GM18508 (cell line): ENCODE data around the gene PTCRA.
"Not testable (repeated sequence)": the region's sequence is repeated elsewhere in the genome, so short reads cannot be mapped to it uniquely, and the experiment has no call there.

Experiments
- ATAC-seq: cut with Tn5 transposase; IDR thresholded peaks from one replicate; pipeline ENCODE4 v1.9.1; 2021; ENCODE audit warnings: moderate number of reproducible peaks; ENCODE audit not compliant: insufficient read depth, unreplicated experiment

PTCRA gene

GRCh38 chr6:42938987-42939809 is 23.3 kb downstream of the PTCRA start:
- no peak for ATAC-seq

GRCh38 chr6:42939810-42940167 is 23.9 kb downstream of the PTCRA start:
- no peak for ATAC-seq

- no peak for ATAC-seq
These were observed 24.7 kb downstream of the PTCRA start for GRCh38 chr6:42940493-42941045.

- ATAC-seq: not testable (repeated sequence)
These were observed 25.5 kb downstream of the PTCRA start for GRCh38 chr6:42941356-42941755.

- ATAC-seq: no peak
These were observed 26.6 kb downstream of the PTCRA start for GRCh38 chr6:42942444-42942843.

- no peak for ATAC-seq
These were observed 32.1 kb downstream of the PTCRA start for GRCh38 chr6:42947950-42948349.

GRCh38 chr6:42952389-42952788 is 36.5 kb downstream of the PTCRA start:
- ATAC-seq: no peak

GRCh38 chr6:42954405-42954804 is 38.6 kb downstream of the PTCRA start:
- not testable (repeated sequence) for ATAC-seq

GRCh38 chr6:42958125-42958524 is 42.3 kb downstream of the PTCRA start:
- no peak for ATAC-seq

GRCh38 chr6:42959917-42960242 is 44.0 kb downstream of the PTCRA start:
- ATAC-seq: no peak

- no peak for ATAC-seq
These were observed 44.6 kb downstream of the PTCRA start, which contains the start of gene GNMT for GRCh38 chr6:42960243-42961019. Gene GNMT, plus strand, starts transcription at chr6:42960754. Its CDS starts 14 bp downstream, at chr6:42960768.

GRCh38 chr6:42961020-42961470 is 45.2 kb downstream of the PTCRA start:
- ATAC-seq: no peak

- ATAC-seq: no peak
These were observed 46.2 kb downstream of the PTCRA start for GRCh38 chr6:42962096-42962495.

GRCh38 chr6:42962502-42963178 is 46.8 kb downstream of the PTCRA start:
- ATAC-seq: no peak

GRCh38 chr6:42963179-42963854 is 47.5 kb downstream of the PTCRA start:
- ATAC-seq: no peak

- no peak for ATAC-seq
These were observed 48.2 kb downstream of the PTCRA start for GRCh38 chr6:42963855-42964605.

GRCh38 chr6:42966571-42966970 is 50.7 kb downstream of the PTCRA start:
- ATAC-seq: no peak

- no peak for ATAC-seq
These were observed 51.4 kb downstream of the PTCRA start for GRCh38 chr6:42967228-42967627.

- no peak for ATAC-seq
These were observed 52.4 kb downstream of the PTCRA start for GRCh38 chr6:42968126-42968701.
